ENCODE data around the gene UNC5CL.

DNA sequence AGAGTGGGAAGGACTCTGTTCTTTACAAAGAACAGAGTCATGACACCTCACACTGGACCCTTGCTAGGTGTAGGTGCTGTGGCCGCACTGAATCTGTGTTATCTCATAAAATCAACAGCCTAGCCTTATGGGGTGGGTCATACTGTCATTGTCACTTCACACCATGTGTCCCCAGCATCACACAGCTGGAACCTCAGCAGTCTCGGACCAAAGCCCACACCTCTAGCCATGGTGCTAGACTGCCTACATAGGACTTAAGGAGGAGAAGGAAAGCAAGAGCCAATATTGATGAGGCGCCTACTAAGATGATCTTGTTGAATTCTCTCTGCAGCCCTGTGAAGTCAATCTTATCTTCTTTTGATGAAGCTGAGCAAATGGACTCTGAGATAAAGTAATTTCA, 31.0 kb downstream of the UNC5CL start:
- TF ChIP-seq, protein P1, sequence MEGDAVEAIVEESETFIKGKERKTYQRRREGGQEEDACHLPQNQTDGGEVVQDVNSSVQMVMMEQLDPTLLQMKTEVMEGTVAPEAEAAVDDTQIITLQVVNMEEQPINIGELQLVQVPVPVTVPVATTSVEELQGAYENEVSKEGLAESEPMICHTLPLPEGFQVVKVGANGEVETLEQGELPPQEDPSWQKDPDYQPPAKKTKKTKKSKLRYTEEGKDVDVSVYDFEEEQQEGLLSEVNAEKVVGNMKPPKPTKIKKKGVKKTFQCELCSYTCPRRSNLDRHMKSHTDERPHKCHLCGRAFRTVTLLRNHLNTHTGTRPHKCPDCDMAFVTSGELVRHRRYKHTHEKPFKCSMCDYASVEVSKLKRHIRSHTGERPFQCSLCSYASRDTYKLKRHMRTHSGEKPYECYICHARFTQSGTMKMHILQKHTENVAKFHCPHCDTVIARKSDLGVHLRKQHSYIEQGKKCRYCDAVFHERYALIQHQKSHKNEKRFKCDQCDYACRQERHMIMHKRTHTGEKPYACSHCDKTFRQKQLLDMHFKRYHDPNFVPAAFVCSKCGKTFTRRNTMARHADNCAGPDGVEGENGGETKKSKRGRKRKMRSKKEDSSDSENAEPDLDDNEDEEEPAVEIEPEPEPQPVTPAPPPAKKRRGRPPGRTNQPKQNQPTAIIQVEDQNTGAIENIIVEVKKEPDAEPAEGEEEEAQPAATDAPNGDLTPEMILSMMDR (IDR thresholded peaks at IDR 0.05), result no peak
- TF ChIP-seq POLR2A (IDR thresholded peaks at IDR 0.05), result no peak

Data from heart left ventricle (tissue), 13 donors.